Measurements from ENCODE around the gene SEMA5B. TPM values are rescaled to one million over a fixed set of nuclear protein-coding genes. Genes with fewer than 3 reads are reported as not detected.
A peak's percentile ranks its signal among the peaks of the same experiment; 100 is the strongest.

The SEMA5B gene
- total RNA-seq, 2 experiments from 2014 or later = 0.22 TPM; not detected in 1

- H3K4me3 ChIP-seq (ENCODE audit: low read length) = no peak overlapping the region
- H3K4me1 ChIP-seq (ENCODE audit: insufficient read depth, low read length) = peaks cover 18% of the 10 kb centered on the region
- Mint-ChIP-seq H3K4me1 (ENCODE audit: low read depth) (peaks cover 4% of the 10 kb centered on the region), H3K9me3 (no peaks in the 10 kb centered on the region), H3K27me3 (peaks cover 5% of the 10 kb centered on the region), H3K36me3 (ENCODE audit: low read depth) (no peaks in the 10 kb centered on the region), H3K4me3 (no peak overlapping the region), H3K27ac (no peak overlapping the region)
- no peaks in the 10 kb centered on the region for H3K9me3 ChIP-seq (ENCODE audit: control insufficient read depth in 1 of 2, insufficient read depth in 1 of 2, low read length in 2 of 2)
- ATAC-seq (ENCODE audit: poor library complexity) (no peak), DNase-seq (peak in 1 of 14 experiments; percentile 69)
- no peak overlapping the region for H3K27ac ChIP-seq (ENCODE audit: low read depth in 1 of 2, low read length in 2 of 2)
- no peaks in the 10 kb centered on the region for H3K36me3 ChIP-seq (ENCODE audit: insufficient read depth, low read length)
- peaks cover 0 to 2% of the 10 kb centered on the region in 2 experiments for H3K27me3 ChIP-seq (ENCODE audit: control insufficient read depth in 1 of 2, insufficient read depth in 2 of 2, low read length in 2 of 2)
- TF ChIP-seq, protein P1, sequence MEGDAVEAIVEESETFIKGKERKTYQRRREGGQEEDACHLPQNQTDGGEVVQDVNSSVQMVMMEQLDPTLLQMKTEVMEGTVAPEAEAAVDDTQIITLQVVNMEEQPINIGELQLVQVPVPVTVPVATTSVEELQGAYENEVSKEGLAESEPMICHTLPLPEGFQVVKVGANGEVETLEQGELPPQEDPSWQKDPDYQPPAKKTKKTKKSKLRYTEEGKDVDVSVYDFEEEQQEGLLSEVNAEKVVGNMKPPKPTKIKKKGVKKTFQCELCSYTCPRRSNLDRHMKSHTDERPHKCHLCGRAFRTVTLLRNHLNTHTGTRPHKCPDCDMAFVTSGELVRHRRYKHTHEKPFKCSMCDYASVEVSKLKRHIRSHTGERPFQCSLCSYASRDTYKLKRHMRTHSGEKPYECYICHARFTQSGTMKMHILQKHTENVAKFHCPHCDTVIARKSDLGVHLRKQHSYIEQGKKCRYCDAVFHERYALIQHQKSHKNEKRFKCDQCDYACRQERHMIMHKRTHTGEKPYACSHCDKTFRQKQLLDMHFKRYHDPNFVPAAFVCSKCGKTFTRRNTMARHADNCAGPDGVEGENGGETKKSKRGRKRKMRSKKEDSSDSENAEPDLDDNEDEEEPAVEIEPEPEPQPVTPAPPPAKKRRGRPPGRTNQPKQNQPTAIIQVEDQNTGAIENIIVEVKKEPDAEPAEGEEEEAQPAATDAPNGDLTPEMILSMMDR (IDR thresholded peaks at IDR 0.05) = no peak
- intact Hi-C loops (cut with DNase I, micrococcal nuclease) = loop anchor here in 1 of 2 experiments (5.0 kb wide), 1 partner anchor 316 kb away; no protein-coding TSS in a partner anchor
- POLR2A ChIA-PET = no interaction called here
- CTCF ChIA-PET = no interaction called here
Measured at GRCh38 chr3:122941228-122942206, 86.0 kb downstream of the SEMA5B start.

- H3K4me3 ChIP-seq (ENCODE audit: low read length) = no peak overlapping the region
- Mint-ChIP-seq H3K4me3 (no peak overlapping the region), H3K27me3 (peaks cover 5% of the 10 kb centered on the region), H3K4me1 (ENCODE audit: low read depth) (peaks cover 4% of the 10 kb centered on the region), H3K9me3 (no peaks in the 10 kb centered on the region), H3K36me3 (ENCODE audit: low read depth) (no peaks in the 10 kb centered on the region), H3K27ac (no peak overlapping the region)
- ATAC-seq (ENCODE audit: poor library complexity) (no peak), DNase-seq (no peak)
- POLR2A ChIA-PET = no interaction called here
- no peaks in the 10 kb centered on the region for H3K36me3 ChIP-seq (ENCODE audit: insufficient read depth, low read length)
- TF ChIP-seq, protein P1 (IDR thresholded peaks at IDR 0.05) = no peak
- H3K27ac ChIP-seq (ENCODE audit: low read depth in 1 of 2, low read length in 2 of 2) = no peak overlapping the region
- peaks cover 18% of the 10 kb centered on the region for H3K4me1 ChIP-seq (ENCODE audit: insufficient read depth, low read length)
- CTCF ChIA-PET = no interaction called here
- peaks cover 0 to 2% of the 10 kb centered on the region in 2 experiments for H3K27me3 ChIP-seq (ENCODE audit: control insufficient read depth in 1 of 2, insufficient read depth in 2 of 2, low read length in 2 of 2)
- intact Hi-C loops (cut with DNase I, micrococcal nuclease) = loop anchor here in 1 of 2 experiments (5.0 kb wide), 1 partner anchor 317 kb away; no protein-coding TSS in a partner anchor
- H3K9me3 ChIP-seq (ENCODE audit: control insufficient read depth in 1 of 2, insufficient read depth in 1 of 2, low read length in 2 of 2) = no peaks in the 10 kb centered on the region
Measured at GRCh38 chr3:122940628-122941086, 86.9 kb downstream of the SEMA5B start.

DNA sequence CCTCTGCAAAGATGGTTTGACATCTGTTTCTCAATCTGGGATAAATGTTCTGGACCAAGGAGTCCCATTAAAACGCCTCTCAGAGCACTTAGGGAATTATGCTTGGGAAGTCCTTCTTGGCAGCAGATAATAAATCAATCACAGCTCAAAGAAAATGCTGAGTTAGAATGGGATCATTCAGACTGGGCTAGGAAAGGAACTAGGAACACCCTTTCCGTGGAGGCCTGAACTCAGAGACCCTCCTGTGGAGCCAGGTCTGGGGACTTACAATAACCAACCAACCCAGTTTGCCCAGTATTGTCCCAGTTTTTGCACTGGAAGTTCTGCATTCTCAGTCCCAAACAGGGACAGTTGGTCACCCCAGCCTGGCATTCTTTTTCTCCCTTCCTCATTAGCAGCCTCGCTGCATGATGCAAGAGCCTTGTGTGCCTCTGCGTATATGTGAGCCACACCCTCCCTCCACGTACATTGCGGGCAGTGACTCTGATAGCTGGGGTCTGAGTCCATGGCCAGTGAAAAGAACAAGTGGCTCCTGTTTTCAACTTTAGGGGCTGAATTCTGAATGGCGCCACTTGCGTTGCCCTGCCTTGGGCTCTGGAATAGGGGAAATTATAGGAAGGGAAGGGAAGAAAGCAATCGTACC, 88.7 kb downstream of the SEMA5B start:
- no peak overlapping the region for H3K27ac ChIP-seq (ENCODE audit: low read depth in 1 of 2, low read length in 2 of 2)
- H3K4me1 ChIP-seq (ENCODE audit: insufficient read depth, low read length) = peaks cover 18% of the 10 kb centered on the region
- Mint-ChIP-seq H3K4me1 (ENCODE audit: low read depth) (peaks cover 4% of the 10 kb centered on the region), H3K36me3 (ENCODE audit: low read depth) (no peaks in the 10 kb centered on the region), H3K4me3 (no peak overlapping the region), H3K9me3 (no peaks in the 10 kb centered on the region), H3K27me3 (peaks cover 4% of the 10 kb centered on the region), H3K27ac (no peak overlapping the region)
- peaks cover 0 to 2% of the 10 kb centered on the region in 2 experiments for H3K27me3 ChIP-seq (ENCODE audit: control insufficient read depth in 1 of 2, insufficient read depth in 2 of 2, low read length in 2 of 2)
- intact Hi-C loops (cut with DNase I, micrococcal nuclease) = no loop called here
- ChIA-PET CTCF (no interaction called here), POLR2A (no interaction called here)
- H3K4me3 ChIP-seq (ENCODE audit: low read length) = no peak overlapping the region
- no peaks in the 10 kb centered on the region for H3K9me3 ChIP-seq (ENCODE audit: control insufficient read depth in 1 of 2, insufficient read depth in 1 of 2, low read length in 2 of 2)
- TF ChIP-seq, protein P1 (IDR thresholded peaks at IDR 0.05) = no peak
- H3K36me3 ChIP-seq (ENCODE audit: insufficient read depth, low read length) = no peaks in the 10 kb centered on the region
- DNase-seq (peak in 3 of 14 experiments; percentile 9 to 51 (median 43)), ATAC-seq (ENCODE audit: poor library complexity) (no peak)
